ENCODE measurements around the gene MREG. TPM values are rescaled to one million over a fixed set of nuclear protein-coding genes. Genes with fewer than 3 reads are reported as not detected.

Gene MREG, protein sequence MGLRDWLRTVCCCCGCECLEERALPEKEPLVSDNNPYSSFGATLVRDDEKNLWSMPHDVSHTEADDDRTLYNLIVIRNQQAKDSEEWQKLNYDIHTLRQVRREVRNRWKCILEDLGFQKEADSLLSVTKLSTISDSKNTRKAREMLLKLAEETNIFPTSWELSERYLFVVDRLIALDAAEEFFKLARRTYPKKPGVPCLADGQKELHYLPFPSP
- total RNA-seq: 10 to 100 TPM; 10.6 to 11.3 TPM

DNA sequence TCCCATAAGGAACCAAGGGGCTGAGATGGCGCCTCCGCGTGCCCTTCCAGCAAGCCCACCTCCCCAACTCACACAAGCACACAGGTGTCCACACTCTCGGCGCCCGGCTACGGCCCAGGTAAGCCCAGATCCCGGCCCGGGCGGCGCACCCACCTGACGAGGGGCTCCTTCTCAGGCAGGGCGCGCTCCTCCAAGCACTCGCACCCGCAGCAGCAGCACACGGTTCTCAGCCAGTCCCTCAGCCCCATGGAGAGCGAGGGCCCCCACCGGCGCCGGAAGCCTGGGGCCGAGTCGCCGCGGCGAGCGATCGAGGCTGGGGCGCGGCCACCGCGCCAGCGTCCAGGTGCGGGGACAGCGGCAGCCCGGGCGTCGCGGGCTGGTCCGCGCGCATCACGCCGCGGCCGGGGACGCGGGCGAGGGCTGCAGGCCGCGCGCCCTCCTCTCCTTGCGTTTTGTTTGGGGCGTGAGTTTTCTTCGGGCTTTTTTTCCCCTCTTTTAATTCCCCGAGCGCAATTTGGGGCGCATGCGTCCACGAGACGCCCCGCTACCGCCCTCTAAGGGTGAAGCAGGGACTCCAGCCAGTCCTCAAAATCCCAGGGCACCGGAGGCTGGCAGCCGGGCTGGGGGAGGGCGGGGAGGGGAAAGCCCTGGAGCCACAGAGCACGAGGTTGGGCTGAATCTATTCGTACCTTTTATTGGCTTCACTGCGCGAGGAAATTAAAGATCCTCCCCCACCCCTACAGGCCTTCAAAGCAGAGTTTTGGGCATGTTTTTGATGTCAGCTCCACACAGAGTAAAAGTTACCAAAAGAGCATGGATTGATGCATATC lies at the start of gene MREG:
Gene MREG (minus strand): TSS at position 472 of the 830 bp plus-strand sequence. CDS start 224 bp downstream, at position 248.

Other genes with a start within 250 kb of the MREG start
- 10 to 100 TPM; 30.5 to 37.4 TPM for gene PECR, start 68.3 kb upstream of the MREG start, total RNA-seq
- 1 to 10 TPM; 2.9 to 3.0 TPM for gene TMEM169, start 68.4 kb upstream of the MREG start, total RNA-seq
- gene XRCC5, start 95.8 kb upstream of the MREG start, total RNA-seq: 100 to 1,000 TPM; 263 to 274 TPM